ENCODE results near the gene ZNF200.
"Not testable (repeated sequence)": the region's sequence is repeated elsewhere in the genome, so short reads cannot be mapped to it uniquely, and the experiment has no call there.

Gene ZNF200

DNA sequence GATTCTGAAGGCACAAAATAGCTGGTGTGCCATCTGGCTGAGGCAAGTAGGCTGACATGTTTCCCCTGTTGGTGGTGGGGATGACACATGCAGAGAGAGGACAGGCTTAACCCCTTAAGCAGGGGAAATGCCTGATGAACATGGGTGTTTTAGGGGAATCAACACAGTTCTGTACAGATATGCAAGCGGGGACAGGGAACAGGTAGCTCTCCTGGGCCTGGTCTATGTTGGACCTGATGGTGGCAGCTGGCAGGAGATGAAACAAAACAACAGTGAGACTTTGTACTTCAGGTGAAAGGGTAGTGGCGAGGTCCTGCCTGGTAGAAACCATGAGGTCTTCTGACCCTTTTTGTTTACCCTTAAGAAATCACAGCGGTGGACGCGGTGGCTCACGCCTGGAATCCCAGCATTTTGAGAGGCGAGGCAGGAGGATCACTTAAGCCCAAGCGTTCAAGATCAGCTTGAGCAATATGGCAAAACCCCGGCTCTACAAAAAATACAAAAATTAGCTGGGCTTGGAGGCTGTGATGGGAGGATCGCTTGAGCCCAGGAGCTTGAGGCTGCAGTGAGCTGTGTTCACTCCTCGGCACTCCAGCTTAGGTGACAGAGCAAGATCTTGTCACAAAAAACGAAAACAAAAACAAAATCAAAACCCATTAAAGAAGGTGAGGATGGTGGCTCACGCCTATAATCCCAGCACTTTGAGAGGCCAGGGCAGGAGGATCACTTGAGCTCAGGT, 36.5 kb downstream of the ZNF200 start:
- DNase-seq (ENCODE audit: low read depth in 2 of 2): no peak

DNA sequence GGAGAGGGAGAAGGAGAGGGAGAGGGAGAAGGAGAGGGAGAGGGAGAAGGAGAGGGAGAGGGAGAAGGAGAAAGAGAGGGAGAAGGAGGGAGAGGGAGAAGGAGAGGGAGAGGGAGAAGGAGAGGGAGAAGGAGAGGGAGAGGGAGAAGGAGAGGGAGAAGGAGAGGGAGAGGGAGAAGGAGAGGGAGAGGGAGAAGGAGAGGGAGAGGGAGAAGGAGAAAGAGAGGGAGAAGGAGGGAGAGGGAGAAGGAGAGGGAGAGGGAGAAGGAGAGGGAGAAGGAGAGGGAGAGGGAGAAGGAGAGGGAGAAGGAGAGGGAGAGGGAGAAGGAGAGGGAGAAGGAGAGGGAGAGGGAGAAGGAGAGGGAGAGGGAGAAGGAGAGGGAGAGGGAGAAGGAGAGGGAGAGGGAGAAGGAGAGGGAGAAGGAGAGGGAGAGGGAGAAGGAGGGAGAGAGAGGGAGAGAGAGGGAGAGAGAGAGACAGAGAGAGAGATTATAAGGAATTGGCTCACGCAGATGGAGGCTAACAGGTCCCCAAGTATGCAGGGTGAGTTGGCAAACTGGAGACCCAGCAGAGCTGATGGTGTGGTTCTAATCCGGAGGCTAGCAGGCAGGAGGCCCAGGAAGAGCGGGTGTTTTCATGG, 37.1 kb downstream of the ZNF200 start:
- DNase-seq (ENCODE audit: low read depth in 2 of 2): not testable (repeated sequence)

DNA sequence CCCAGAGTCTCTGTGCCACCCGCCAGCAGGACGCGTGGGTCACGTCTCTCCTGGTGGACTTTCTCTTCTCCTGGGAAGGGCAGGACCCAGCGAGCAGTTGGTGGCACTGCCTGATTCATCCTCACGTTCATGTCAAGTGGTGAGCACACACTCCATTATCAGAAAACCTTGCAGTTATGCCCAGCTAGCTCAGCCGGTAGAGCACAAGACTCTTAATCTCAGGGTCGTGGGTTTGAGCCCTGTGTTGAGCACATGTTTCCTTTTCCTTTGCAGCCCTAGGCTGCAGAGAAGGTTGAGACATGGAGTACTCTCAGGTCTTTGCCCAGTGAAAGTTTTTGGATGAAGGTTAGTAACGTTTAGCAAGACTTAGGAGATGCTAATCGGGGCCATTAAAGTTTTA, 39.0 kb downstream of the ZNF200 start:
- no peak for DNase-seq (ENCODE audit: low read depth in 2 of 2)

DNA sequence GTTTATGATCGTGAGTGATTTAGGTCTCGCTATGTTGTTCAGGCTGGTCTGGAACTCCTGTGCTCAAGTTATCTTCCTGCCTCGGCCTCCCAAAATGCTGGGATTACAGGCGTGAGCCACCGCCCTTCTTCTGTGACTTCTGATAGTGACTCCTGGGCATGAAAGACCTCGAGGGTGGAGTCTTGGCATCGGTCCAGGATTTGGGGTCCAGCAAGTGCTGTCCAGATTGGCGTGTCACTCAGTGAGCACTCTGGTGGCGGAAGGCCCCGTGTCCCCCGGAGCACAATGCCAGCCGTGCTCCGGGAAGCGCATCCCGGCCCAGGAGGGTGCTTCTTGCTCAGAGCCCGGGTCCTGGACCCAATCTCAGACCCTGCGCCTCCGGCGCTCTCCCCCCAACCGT, 40.2 kb downstream of the ZNF200 start:
- DNase-seq (ENCODE audit: low read depth in 2 of 2): no peak

DNA sequence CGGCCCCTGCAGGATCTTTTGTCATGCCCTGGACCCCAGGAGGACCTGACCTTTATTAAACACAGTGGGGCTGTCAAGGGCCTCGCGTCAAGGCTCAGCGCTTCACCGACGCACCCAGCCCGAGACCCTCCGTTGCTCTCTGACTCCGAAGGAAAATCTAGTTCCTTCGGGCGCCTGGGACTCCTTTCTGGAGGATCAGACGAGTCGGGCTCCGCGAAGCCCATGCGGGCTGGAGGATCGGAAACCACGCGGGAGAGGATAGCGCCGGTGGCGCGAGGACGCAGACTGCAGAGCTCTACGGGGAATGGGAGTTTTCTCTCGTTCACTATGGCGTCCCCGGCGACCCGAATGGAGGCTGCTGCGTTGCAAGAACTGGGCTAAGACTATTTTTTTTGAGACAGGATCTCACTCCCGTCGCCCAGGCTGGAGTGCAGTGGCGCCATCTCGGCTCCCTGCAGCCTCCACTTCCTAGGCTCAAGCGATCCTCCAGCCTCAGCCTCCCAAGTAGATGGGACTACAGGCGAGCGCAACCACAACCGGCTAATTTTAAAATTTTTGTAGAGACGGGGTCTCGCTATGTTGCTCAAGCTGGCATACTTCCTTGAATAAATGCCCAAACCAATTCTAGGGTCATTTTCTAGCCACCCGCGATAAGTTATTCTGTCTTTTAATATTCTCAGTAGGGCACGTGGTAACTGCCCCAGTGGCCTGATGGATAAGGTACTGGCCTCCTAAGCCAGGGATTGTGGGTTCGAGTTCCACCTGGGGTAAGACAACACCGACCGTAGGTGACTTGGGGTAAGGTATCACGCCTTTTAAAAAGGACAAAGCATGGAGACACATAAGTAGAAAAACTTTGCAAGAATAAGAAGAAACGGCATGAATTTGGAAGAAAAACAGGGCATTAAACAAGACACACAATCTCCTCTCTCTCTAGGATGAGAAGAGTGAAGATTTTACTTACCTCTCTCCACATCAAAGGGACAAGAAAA, 41.4 kb downstream of the ZNF200 start:
- no peak for DNase-seq (ENCODE audit: low read depth in 2 of 2)

DNA sequence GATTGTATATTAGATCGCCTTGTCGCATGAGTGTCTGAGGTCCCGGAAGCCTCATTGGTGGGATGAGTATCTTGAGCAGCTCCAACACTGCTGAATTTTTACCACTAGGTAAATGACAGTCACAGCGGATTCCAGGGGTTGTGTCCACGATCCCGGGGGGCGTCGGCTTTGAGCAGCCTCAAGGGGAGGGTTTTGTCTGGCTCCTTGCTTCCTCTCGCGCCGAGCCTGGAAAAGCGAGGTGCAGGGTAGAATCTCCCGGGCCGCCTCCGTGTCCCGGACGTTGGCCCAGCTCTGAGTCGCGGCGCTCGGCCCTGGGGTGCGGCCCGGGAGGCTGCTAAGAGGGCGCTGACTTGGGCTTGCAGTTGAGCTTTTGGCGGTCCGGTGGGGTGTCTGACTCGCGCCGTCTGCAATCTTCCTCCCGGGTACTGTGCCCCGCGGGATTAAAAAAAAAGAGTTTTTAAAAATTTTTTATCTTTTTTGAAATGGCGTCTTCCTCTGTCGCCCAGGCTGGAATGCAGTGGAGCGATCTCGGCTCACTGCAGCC, 42.4 kb downstream of the ZNF200 start:
- no peak for DNase-seq (ENCODE audit: low read depth in 2 of 2)

DNA sequence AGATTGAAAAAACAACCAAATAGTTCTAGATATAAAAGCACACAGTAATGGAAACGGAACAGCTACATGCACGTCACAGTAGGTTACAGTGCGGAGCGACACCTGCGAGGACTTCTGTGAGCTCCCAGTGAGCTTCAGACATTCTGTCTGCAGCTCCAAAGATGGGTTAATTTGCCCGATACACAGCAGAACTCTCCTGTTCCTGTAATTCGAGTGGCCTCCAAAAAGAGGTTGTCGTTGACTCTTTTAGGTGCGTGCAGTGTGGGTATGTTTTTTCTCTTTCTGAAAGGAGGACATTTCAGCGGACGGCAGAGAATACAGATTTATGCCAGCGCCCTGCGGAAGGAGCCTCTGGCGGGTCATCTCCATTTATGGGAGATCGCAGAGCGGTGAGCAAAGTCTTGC, 44.0 kb downstream of the ZNF200 start:
- DNase-seq (ENCODE audit: low read depth in 2 of 2): no peak

DNA sequence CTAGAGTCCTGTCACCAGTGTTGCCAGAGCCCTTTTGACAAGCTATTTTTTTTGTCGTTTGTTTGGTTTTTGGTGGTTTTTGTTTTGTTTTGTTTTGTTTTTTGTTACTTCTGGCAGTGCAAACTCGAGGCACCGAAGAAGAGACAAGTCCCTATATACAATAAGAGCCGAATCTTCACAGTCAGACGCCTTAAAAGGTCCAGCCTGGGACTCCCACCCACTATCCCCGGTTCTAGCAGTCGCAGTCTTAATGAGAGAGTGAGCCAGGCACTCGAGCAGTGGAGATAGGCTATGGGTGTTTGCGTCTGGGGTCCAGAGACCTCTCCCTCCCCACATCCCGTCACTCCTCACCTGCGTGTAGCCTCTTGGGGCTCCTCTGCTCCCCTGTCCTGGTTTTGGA, 45.1 kb downstream of the ZNF200 start:
- DNase-seq (ENCODE audit: low read depth in 2 of 2): no peak

DNA sequence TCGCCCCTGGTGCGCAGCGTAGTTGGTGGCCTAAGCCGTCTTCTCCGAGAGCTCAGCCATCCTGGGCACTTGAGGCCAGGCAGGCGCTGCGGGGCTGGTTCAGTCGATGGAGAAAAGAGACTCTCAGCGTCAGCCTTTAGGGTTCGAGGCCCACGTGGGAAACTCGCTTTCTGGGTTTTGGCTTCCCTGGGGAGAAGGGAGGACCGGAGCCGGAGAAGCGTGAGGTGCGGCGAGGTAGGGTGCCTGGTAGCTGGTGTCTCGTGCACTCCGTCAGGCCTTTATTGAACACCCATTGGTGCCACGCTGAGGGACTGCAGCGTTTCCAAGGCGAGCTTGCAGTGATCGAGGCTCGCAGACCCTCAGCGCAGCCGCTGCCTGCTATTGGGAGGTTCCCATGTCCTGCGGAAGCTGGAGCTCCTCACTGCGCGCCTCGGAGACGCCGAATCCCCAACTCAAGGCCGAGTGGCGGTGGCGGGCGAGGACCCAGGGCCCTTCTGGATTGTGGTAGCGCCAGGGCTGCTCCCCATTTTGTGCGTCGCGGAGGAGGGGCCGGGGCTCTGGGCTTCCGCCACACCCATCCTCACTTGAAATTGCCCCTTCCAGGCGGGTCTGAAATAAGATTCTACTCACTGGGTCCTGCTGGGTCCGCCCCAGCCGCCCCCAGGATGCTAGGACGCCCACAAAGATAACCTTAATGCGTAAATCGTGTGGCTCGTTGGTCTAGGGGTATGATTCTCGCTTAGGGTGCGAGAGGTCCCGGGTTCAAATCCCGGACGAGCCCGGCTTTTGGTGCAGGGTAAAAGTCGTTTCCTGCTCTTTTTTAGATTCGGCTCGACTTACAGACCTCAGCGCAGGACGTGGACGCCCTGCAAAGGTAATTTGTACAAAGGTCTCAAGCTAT, 45.8 kb downstream of the ZNF200 start:
- no peak for DNase-seq (ENCODE audit: low read depth in 2 of 2)

DNA sequence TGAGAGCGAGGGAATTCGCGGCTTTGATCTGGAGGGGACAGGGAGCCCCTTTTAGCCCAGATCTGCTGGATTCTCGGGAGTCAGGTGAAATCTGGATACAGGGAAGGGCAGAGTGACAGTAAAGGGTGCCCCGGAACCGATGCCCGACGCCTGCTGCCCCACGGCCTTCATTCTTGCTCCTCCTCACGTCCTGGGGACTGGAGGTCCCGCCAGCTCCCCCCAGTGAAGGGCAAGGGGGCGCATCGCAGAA, 46.4 kb downstream of the ZNF200 start:
- DNase-seq (ENCODE audit: low read depth in 2 of 2): no peak

DNA sequence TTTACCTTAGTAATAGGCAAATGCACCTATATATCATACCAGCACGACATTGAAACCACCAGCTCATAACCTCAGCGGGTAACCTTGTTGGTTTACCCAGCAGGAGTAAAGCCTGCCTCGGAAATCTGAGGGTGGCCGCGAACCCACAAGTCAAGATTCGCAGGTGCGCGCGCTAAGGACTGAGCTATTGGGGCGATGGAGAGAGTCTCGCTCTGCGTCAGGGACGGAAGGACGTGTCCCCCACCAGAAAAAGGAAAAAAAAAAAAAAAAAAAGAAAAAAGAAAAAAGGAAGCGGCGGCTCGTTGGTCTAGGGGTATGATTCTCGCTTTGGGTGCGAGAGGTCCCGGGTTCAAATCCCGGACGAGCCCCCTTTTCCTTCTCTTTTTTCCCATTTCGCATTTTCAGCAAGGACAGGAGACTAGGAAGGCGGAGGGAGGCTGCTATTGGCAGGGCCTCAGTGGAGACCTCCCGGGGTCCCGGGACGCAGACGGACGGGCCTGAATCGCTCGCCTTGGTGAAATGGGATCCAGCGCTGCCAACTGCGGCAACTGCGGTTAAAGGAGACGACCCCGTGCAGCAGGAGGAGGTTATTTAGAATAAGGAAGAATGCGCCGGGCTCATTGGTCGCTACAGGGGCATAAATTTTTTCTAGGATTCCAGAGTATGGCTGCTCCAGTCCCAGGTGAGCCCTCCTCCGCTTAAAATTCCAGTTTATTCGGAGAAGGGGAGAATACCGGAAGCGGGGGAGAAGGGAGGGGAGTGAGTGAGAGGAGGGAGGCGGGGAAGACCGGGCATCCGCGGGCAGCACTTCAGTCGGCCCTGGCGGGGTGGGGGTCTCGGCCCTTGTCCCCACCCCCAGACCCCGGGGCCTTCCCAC, 46.9 kb downstream of the ZNF200 start, which contains the start of gene OR1F1:
Gene OR1F1 (plus strand): TSS at position 407 of the 877 bp plus-strand sequence.
- DNase-seq (ENCODE audit: low read depth in 2 of 2): no peak

DNA sequence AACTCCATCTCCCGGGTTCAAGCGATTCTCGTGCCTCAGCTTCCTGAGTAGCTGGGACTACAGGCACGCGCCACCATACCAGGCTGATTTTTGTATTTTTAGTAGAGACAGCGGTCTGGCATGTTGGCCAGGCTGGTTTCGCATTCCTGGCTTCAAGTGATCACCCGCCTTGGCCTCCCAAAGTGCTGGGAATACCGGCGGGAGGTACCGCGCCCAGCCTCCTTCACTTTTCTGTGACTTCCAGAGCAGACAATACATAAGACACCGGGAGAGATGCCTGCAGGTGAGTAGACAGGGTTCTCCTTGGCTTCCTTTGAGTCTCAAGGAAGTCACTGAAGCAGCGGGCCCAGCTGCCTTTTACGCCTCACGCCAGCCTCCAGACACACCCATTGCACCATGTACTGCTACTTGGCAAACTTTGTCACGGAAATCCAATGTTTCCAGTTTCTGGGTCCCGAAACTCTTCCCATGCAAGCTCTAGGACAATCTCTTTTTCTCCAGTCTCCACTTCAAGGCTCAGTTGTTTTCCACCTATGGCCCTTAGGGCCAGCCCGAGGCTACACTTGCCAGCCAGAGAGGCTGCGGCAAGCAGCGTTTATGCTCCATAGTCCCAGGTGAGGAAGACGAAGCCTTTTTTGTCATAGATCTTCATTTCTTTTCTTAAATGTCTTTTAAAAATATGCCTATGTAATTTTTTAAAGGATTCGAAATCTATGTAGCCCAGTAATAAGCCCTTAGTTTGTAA, 47.8 kb downstream of the ZNF200 start:
- no peak for DNase-seq (ENCODE audit: low read depth in 2 of 2)

DNA sequence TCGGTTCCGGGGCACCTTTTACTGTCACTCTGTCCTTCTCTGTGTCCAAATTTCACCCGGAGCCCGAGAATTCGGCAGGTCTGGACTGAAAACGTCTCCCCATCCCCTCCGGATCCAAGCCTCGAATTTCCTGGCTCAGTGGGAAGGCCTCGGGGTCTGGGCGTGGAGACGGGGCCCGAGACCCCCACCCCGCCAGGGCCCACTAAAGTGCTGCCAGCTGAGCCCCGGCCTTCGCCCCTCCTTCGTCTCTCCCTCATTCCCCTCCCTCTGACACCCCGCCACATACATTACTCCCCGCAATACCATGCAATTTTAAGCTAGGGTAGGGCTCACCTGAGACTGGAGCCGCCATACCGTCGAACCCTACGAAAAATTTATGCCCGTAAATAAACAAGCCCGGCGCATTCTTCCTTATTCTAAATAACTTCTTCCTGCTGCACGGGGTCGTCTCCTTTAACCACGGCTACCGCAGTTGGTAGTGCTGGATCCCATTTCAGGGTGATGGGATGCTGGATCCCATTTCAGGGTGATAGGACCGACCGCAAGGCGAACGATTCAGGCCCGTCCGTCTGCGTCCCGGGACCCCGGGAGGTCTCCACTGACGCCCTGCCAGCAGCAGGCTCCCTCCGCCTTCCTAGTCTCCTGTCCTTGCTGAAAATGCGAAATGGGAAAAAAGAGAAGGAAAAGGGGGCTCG, 51.4 kb downstream of the ZNF200 start:
- DNase-seq (ENCODE audit: low read depth in 2 of 2): no peak

DNA sequence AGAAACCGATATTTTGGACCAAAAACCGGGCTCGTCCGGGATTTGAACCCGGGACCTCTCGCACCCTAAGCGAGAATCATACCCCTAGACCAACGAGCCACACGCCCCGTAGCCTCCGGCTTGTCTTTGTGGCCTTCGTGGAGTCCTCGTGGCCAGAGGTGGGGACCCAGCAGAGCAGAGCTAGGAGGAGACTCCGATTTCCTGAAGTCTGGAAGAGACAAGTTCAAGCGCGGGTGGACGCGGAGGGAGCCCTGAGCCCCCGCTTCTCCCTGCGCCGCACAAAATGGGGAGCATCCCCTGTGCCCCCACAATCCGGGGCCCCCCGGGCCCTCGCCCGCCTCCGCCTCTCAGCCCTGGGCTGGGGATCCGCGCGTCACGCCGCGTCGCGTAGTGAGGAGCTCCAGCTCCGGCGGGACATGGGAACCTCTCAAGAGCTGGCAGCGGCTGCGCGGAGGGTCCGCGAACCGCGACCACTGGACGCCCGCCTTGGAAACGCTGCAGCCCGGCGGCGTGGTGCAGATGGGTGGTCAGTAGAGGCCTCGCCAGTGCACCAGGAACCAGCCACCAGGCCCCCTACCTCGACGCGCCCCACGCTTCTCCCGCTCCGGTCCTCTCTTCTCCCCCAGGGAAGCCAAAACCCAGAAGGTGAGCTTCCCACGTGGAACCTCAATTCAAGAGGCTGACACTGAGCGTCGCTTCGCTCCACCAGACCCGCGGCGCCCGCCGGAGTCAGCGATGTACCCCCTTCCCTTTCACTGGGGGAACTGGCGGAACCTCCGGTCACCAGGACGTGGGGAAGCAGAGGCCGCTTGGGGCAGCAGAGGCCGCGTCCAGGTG, 52.1 kb downstream of the ZNF200 start:
- no peak for DNase-seq (ENCODE audit: low read depth in 2 of 2)

DNA sequence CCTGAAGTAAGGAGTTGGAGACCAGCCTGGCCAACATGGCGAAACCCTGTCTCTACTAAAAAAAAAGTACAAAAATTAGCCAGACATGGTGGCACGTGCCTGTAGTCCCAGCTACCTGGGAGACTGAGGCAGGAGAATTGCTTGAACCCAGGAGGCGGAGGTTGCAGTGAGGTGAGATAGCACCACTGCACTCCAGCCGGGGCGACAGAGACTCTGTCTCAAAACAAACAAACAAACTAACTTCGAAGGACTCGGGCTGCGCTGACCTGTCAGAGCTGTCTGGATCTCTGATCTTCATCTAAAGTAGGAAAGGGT, 52.7 kb downstream of the ZNF200 start:
- DNase-seq (ENCODE audit: low read depth in 2 of 2): not testable (repeated sequence)

DNA sequence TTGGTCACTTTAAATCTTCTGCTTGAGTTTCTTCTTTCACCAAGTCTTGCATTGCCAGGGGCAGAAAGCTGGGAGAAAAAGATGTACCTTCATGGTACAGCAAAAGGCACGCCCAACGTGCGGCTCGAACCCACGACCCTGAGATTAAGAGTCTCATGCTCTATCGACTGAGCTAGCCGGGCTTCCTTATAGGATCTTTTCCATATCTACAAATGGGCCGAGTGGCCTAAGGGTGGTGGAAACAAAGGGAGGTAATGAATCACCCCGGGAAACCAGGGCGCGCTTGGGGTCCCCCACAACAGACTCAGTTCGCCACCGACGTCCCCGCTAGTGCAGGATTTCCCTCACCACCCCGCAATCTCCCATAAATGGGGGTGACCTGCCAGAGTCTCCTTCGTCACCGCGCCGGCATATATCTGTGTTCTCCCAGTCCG, 54.5 kb downstream of the ZNF200 start:
- DNase-seq (ENCODE audit: low read depth in 2 of 2): no peak

DNA sequence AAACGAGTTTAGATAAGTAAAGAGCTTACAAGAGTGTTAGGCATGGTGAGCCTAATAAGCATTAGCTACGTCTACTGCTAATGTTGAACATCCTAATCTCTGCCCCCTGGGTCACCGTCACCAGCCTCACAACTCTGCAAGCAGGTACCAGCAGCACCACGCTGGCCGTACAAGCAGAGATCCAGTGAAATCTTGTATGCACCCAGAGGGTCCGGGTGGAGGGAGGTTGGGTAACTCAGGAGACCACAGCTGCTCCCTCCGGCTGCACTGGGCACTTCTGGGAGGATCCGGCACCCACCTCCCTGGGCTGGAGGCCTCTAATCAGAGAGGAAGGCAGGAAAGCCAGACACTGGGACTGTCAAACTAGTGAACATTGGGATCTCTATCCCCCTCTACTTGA, 55.3 kb downstream of the ZNF200 start:
- no peak for DNase-seq (ENCODE audit: low read depth in 2 of 2)

All from fibroblast of skin of left biceps (primary cell).